ENCODE results near the gene EFCAB6. TPM values are rescaled to one million over a fixed set of nuclear protein-coding genes. Genes with fewer than 3 reads are reported as not detected.

Gene EFCAB6
- total RNA-seq, 1 experiment from 2014 or later, result 0.21 TPM

DNA sequence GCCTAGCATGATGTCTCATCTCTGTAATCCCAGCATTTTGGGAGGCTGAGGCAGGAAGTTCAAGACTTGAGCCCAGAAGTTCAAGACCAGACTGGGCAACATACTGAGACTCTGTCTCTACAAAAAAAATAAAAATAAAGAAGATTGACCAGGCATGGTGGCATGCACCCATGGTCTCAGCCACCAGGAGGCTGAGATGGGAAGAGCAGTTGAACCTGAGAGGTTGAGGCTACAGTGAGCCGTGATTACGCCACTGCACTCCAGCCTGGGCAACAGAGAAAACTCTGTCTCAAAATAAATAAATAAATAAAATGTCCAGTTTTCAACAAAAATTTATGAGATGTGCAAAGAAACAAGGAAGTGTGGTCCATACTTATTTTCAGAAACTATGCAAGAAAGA lies 28.3 kb downstream of the EFCAB6 start:
- no peak for TF ChIP-seq SIN3A (IDR thresholded peaks at IDR 0.05; ENCODE audit: borderline replicate concordance, insufficient read depth, low read depth, low read length)
- Histone ChIP-seq H3K27me3 (ENCODE audit: control insufficient read depth, insufficient read depth, low read length) (no peaks in the 10 kb centered on the region), H3K4me1 (ENCODE audit: control insufficient read depth, insufficient read depth, low read length) (no peaks in the 10 kb centered on the region), H3K4me3 (ENCODE audit: low read depth in 2 of 2, low read length in 2 of 2) (no peak overlapping the region), H3K36me3 (ENCODE audit: control insufficient read depth, insufficient read depth, low read length) (no peaks in the 10 kb centered on the region), H3K27ac (ENCODE audit: low read length) (no peak overlapping the region), H3K9me3 (ENCODE audit: control insufficient read depth, insufficient read depth, low read depth, low read length) (no peaks in the 10 kb centered on the region)
- in situ Hi-C loops (cut with HindIII; ENCODE audit: low pct_unique_long_range_greater_than_20kb, low sequenced_read_pairs), result no loop called here
- ChIA-PET POLR2A (no interaction called here), CTCF (no interaction called here)
- BruUV-seq (replicated peaks), result no TSS peak
- ATAC-seq (no peak), DNase-seq (ENCODE audit: low read depth, low spot score) (no peak)
- intact Hi-C loops (cut with micrococcal nuclease; ENCODE audit: unreplicated experiment), result no loop called here

DNA sequence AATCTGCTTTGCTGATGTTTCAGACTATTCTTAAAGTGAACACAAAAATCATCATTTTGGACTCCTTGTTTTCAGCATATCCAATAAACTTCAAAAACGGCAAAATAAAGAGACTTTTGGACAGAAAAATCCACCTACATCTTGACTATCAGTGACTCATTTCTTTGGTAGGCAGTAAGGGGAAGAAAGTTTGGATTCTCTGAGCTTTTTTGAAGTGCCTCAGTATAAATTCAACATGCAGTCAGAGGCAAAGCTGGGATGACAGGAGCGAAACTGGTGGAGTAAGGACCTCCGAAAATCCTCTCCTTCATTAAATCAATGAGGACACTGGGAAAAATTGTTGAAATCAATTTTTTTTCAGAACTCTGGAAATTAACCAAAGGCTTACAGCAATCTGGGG lies 29.7 kb downstream of the EFCAB6 start:
- CTCF ChIA-PET, result no interaction called here
- Histone ChIP-seq H3K27me3 (ENCODE audit: control insufficient read depth, insufficient read depth, low read length) (no peaks in the 10 kb centered on the region), H3K4me1 (ENCODE audit: control insufficient read depth, insufficient read depth, low read length) (no peaks in the 10 kb centered on the region), H3K36me3 (ENCODE audit: control insufficient read depth, insufficient read depth, low read length) (no peaks in the 10 kb centered on the region), H3K27ac (ENCODE audit: low read length) (no peak overlapping the region), H3K4me3 (ENCODE audit: low read depth in 2 of 2, low read length in 2 of 2) (no peak overlapping the region), H3K9me3 (ENCODE audit: control insufficient read depth, insufficient read depth, low read depth, low read length) (no peaks in the 10 kb centered on the region)
- in situ Hi-C loops (cut with HindIII; ENCODE audit: low pct_unique_long_range_greater_than_20kb, low sequenced_read_pairs), result no loop called here
- TF ChIP-seq SIN3A (IDR thresholded peaks at IDR 0.05; ENCODE audit: borderline replicate concordance, insufficient read depth, low read depth, low read length), result no peak
- TF ChIP-seq POLR2AphosphoS5 (IDR thresholded peaks at IDR 0.05; ENCODE audit: low read depth, low read length), result no peak
- TF ChIP-seq TCF7L2 (IDR thresholded peaks at IDR 0.05; ENCODE audit: low read depth, low read length), result no peak
- TF ChIP-seq CTCF (IDR thresholded peaks at IDR 0.05), result no peak
- no peak for TF ChIP-seq REST (IDR thresholded peaks at IDR 0.05; ENCODE audit: insufficient read depth in 1 of 2, low read depth in 2 of 2, low read length in 1 of 2)
- POLR2A ChIA-PET, result no interaction called here
- BruUV-seq (replicated peaks), result no TSS peak
- ATAC-seq (no peak), DNase-seq (ENCODE audit: low read depth, low spot score) (no peak)
- intact Hi-C loops (cut with micrococcal nuclease; ENCODE audit: unreplicated experiment), result no loop called here

DNA sequence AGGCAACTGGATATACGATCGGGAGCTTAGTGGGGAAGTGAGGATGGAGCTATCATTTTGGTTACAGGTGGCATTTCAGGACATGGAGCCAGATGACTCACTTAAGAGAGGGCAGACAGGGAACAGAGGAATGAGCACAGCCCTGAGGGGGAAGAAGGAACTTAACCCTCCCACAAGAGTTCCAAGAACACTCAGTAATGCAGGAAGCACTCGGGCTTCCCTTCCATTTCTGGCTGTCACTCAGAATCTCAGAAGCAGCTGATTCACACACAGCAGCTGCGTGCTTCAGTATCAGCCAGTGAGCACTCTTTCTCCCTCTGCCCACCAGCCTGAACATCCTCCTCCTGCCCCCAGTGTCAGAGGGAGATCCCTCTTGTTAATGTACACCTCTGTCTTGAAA lies 34.8 kb downstream of the EFCAB6 start:
- in situ Hi-C loops (cut with HindIII; ENCODE audit: low pct_unique_long_range_greater_than_20kb, low sequenced_read_pairs), result no loop called here
- no peak overlapping the region for H3K4me3 ChIP-seq (ENCODE audit: low read depth in 2 of 2, low read length in 2 of 2)
- no peak overlapping the region for H3K27ac ChIP-seq (ENCODE audit: low read length)
- no peaks in the 10 kb centered on the region for H3K27me3 ChIP-seq (ENCODE audit: control insufficient read depth, insufficient read depth, low read length)
- no peak for DNase-seq (ENCODE audit: low read depth, low spot score)
- no peak for TF ChIP-seq POLR2AphosphoS5 (IDR thresholded peaks at IDR 0.05; ENCODE audit: low read depth, low read length)
- no peak for TF ChIP-seq SIN3A (IDR thresholded peaks at IDR 0.05; ENCODE audit: borderline replicate concordance, insufficient read depth, low read depth, low read length)
- TF ChIP-seq CTCF (IDR thresholded peaks at IDR 0.05), result no peak
- TF ChIP-seq TCF7L2 (IDR thresholded peaks at IDR 0.05; ENCODE audit: low read depth, low read length), result no peak
- TF ChIP-seq REST (IDR thresholded peaks at IDR 0.05; ENCODE audit: insufficient read depth in 1 of 2, low read depth in 2 of 2, low read length in 1 of 2), result no peak
- CTCF ChIA-PET, result no interaction called here
- no peak for ATAC-seq
- POLR2A ChIA-PET, result no interaction called here
- H3K4me1 ChIP-seq (ENCODE audit: control insufficient read depth, insufficient read depth, low read length), result no peaks in the 10 kb centered on the region
- H3K36me3 ChIP-seq (ENCODE audit: control insufficient read depth, insufficient read depth, low read length), result no peaks in the 10 kb centered on the region
- no TSS peak for BruUV-seq (replicated peaks)
- no peaks in the 10 kb centered on the region for H3K9me3 ChIP-seq (ENCODE audit: control insufficient read depth, insufficient read depth, low read depth, low read length)
- intact Hi-C loops (cut with micrococcal nuclease; ENCODE audit: unreplicated experiment), result no loop called here
